IPS-20b (cell line): ENCODE data around the gene UPK3B.
A peak's percentile ranks its signal among the peaks of the same experiment; 100 is the strongest.
"Not testable (repeated sequence)": the region's sequence is repeated elsewhere in the genome, so short reads cannot be mapped to it uniquely, and the experiment has no call there.

ENCODE experiments used
- H3K27ac ChIP-seq: one replicate; pipeline ENCODE4 v1.5.1; 2013; ENCODE audit warnings: low read length
- H3K27me3 ChIP-seq: 2 replicates; pipeline ENCODE4 v1.6.1; 2013; ENCODE audit warnings: mild to moderate bottlenecking, low read length, inconsistent platforms; ENCODE audit not compliant: insufficient read depth
- H3K36me3 ChIP-seq: 2 replicates; pipeline ENCODE4 v1.6.1; 2013; ENCODE audit warnings: low read depth, mild to moderate bottlenecking, inconsistent platforms, low read length, moderate library complexity; ENCODE audit not compliant: insufficient read depth
- H3K4me1 ChIP-seq: 2 replicates; pipeline ENCODE4 v1.6.1; 2013; ENCODE audit warnings: mild to moderate bottlenecking, control low read depth, inconsistent platforms, low read length, moderate library complexity; ENCODE audit not compliant: insufficient read depth
- H3K4me3 ChIP-seq: 2 replicates; pipeline ENCODE4 v1.5.1; 2013; ENCODE audit warnings: mild to moderate bottlenecking, low read length, inconsistent platforms
- H3K9ac ChIP-seq: 2 replicates; pipeline ENCODE4 v1.6.1; 2013; ENCODE audit warnings: low read depth, mild to moderate bottlenecking, inconsistent platforms, low read length, moderate library complexity
- H3K9me3 ChIP-seq: 2 replicates; pipeline ENCODE4 v1.6.1; 2013; ENCODE audit warnings: mild to moderate bottlenecking, low read depth, low read length, inconsistent platforms; ENCODE audit not compliant: insufficient read depth

Gene UPK3B

GRCh38 chr7:76511911-76512885 lies 1.8 kb downstream of the UPK3B start:
- not testable (repeated sequence) for H3K27ac ChIP-seq, H3K9me3 ChIP-seq, H3K36me3 ChIP-seq, H3K27me3 ChIP-seq, H3K9ac ChIP-seq, H3K4me3 ChIP-seq, H3K4me1 ChIP-seq

- Histone ChIP-seq H3K9me3 (no peaks in the 10 kb centered on the region), H3K36me3 (no peaks in the 10 kb centered on the region), H3K27me3 (no peaks in the 10 kb centered on the region), H3K9ac (no peak overlapping the region), H3K4me1 (peaks cover 4% of the 10 kb centered on the region; the same call in 1 of the 2 replicates), H3K4me3 (no peak overlapping the region), H3K27ac (no peak overlapping the region)
Measured at GRCh38 chr7:76512941-76513816, 2.8 kb downstream of the UPK3B start.

GRCh38 chr7:76513817-76514799 lies 3.8 kb downstream of the UPK3B start:
- Histone ChIP-seq H3K27ac (no peak overlapping the region), H3K27me3 (no peaks in the 10 kb centered on the region), H3K9me3 (no peaks in the 10 kb centered on the region), H3K4me3 (no peak overlapping the region), H3K9ac (no peak overlapping the region), H3K4me1 (peaks cover 4% of the 10 kb centered on the region; the same call in 1 of the 2 replicates), H3K36me3 (no peaks in the 10 kb centered on the region)

- Histone ChIP-seq H3K27ac (no peak overlapping the region), H3K9me3 (no peaks in the 10 kb centered on the region), H3K4me3 (no peak overlapping the region), H3K4me1 (no peaks in the 10 kb centered on the region), H3K36me3 (no peaks in the 10 kb centered on the region), H3K27me3 (no peaks in the 10 kb centered on the region), H3K9ac (no peak overlapping the region)
Measured at GRCh38 chr7:76514926-76515771, 4.8 kb downstream of the UPK3B start.

- Histone ChIP-seq H3K9me3 (no peaks in the 10 kb centered on the region), H3K4me1 (no peaks in the 10 kb centered on the region), H3K27ac (no peak overlapping the region), H3K27me3 (no peaks in the 10 kb centered on the region), H3K9ac (no peak overlapping the region), H3K4me3 (no peak overlapping the region), H3K36me3 (no peaks in the 10 kb centered on the region)
Measured at GRCh38 chr7:76515999-76516443, 5.7 kb downstream of the UPK3B start.

GRCh38 chr7:76516932-76517331 lies 6.6 kb downstream of the UPK3B start:
- not testable (repeated sequence) for H3K36me3 ChIP-seq, H3K27me3 ChIP-seq, H3K9me3 ChIP-seq, H3K4me3 ChIP-seq, H3K27ac ChIP-seq, H3K4me1 ChIP-seq, H3K9ac ChIP-seq

- not testable (repeated sequence) for H3K27ac ChIP-seq, H3K4me3 ChIP-seq, H3K4me1 ChIP-seq, H3K9ac ChIP-seq, H3K36me3 ChIP-seq, H3K9me3 ChIP-seq, H3K27me3 ChIP-seq
Measured at GRCh38 chr7:76526183-76526582, 15.8 kb downstream of the UPK3B start.

- H3K4me1 ChIP-seq, H3K9ac ChIP-seq, H3K4me3 ChIP-seq, H3K27me3 ChIP-seq, H3K27ac ChIP-seq, H3K9me3 ChIP-seq, H3K36me3 ChIP-seq: not testable (repeated sequence)
Measured at GRCh38 chr7:76531643-76532042, 21.3 kb downstream of the UPK3B start.

GRCh38 chr7:76543197-76543596 lies 32.8 kb downstream of the UPK3B start, which contains the start of gene SPDYE16:
TSS of gene SPDYE16 (minus strand) at chr7:76543297. CDS start at chr7:76541459, 1,838 bp downstream.
- H3K4me1 ChIP-seq, H3K9me3 ChIP-seq, H3K4me3 ChIP-seq, H3K27ac ChIP-seq, H3K9ac ChIP-seq, H3K36me3 ChIP-seq, H3K27me3 ChIP-seq: not testable (repeated sequence)

GRCh38 chr7:76549025-76549854 lies 38.9 kb downstream of the UPK3B start:
- Histone ChIP-seq H3K9ac (peak overlapping the region; percentile 79), H3K4me3 (peak overlapping the region; percentile 77)
- H3K9me3 ChIP-seq, H3K4me1 ChIP-seq, H3K36me3 ChIP-seq, H3K27ac ChIP-seq, H3K27me3 ChIP-seq: not testable (repeated sequence)
